ENCODE measurements around the gene HOXC4. TPM values are rescaled to one million over a fixed set of nuclear protein-coding genes. Genes with fewer than 3 reads are reported as not detected.
"Not testable (repeated sequence)": the region's sequence is repeated elsewhere in the genome, so short reads cannot be mapped to it uniquely, and the experiment has no call there.

Gene HOXC4
- polyA plus RNA-seq, 4 donors: 36.1 to 74.3 (median 62.0) TPM

GRCh38 chr12:54039417-54040147 is 14.1 kb upstream of the HOXC4 start:
- DNase-seq (ENCODE audit: low read depth in 4 of 4, low spot score in 2 of 4): no peak

GRCh38 chr12:54040148-54040494 is 13.5 kb upstream of the HOXC4 start:
- DNase-seq (ENCODE audit: low read depth in 4 of 4, low spot score in 2 of 4): no peak

GRCh38 chr12:54040648-54041047 is 13.0 kb upstream of the HOXC4 start:
- DNase-seq (ENCODE audit: low read depth in 4 of 4, low spot score in 2 of 4): no peak

GRCh38 chr12:54041097-54041690 is 12.4 kb upstream of the HOXC4 start:
- DNase-seq (ENCODE audit: low read depth in 4 of 4, low spot score in 2 of 4): no peak

GRCh38 chr12:54042033-54042432 is 11.6 kb upstream of the HOXC4 start:
- DNase-seq (ENCODE audit: low read depth in 4 of 4, low spot score in 2 of 4): not testable (repeated sequence)

GRCh38 chr12:54042970-54043853 is 10.4 kb upstream of the HOXC4 start:
- peak in 2 of 4 donors; percentile 58 to 75 for DNase-seq (ENCODE audit: low read depth in 4 of 4, low spot score in 2 of 4)

GRCh38 chr12:54044425-54045103 is 9.1 kb upstream of the HOXC4 start:
- peak in 1 of 4 donors; percentile 4 for DNase-seq (ENCODE audit: low read depth in 4 of 4, low spot score in 2 of 4)

GRCh38 chr12:54045401-54045800 is 8.2 kb upstream of the HOXC4 start:
- no peak for DNase-seq (ENCODE audit: low read depth in 4 of 4, low spot score in 2 of 4)

GRCh38 chr12:54045868-54046521 is 7.6 kb upstream of the HOXC4 start:
- DNase-seq (ENCODE audit: low read depth in 4 of 4, low spot score in 2 of 4): peak in 2 of 4 donors; percentile 8 to 39

GRCh38 chr12:54046809-54047159 is 6.9 kb upstream of the HOXC4 start:
- DNase-seq (ENCODE audit: low read depth in 4 of 4, low spot score in 2 of 4): peak in 3 of 4 donors; percentile 18 to 36 (median 24)

- peak in 3 of 4 donors; percentile 24 to 52 (median 45) for DNase-seq (ENCODE audit: low read depth in 4 of 4, low spot score in 2 of 4)
Observed at GRCh38 chr12:54047160-54047963, 6.3 kb upstream of the HOXC4 start.

- DNase-seq (ENCODE audit: low read depth in 4 of 4, low spot score in 2 of 4): no peak
Observed at GRCh38 chr12:54047964-54048303, 5.7 kb upstream of the HOXC4 start.

GRCh38 chr12:54048406-54049093 is 5.1 kb upstream of the HOXC4 start:
- DNase-seq (ENCODE audit: low read depth in 4 of 4, low spot score in 2 of 4): no peak

- no peak for DNase-seq (ENCODE audit: low read depth in 4 of 4, low spot score in 2 of 4)
Observed at GRCh38 chr12:54049108-54049507, 4.5 kb upstream of the HOXC4 start.

GRCh38 chr12:54050482-54050810 is 3.2 kb upstream of the HOXC4 start:
- DNase-seq (ENCODE audit: low read depth in 4 of 4, low spot score in 2 of 4): no peak

- no peak for DNase-seq (ENCODE audit: low read depth in 4 of 4, low spot score in 2 of 4)
Observed at GRCh38 chr12:54051026-54051842, 2.4 kb upstream of the HOXC4 start.

GRCh38 chr12:54051874-54052437 is 1.7 kb upstream of the HOXC4 start:
- DNase-seq (ENCODE audit: low read depth in 4 of 4, low spot score in 2 of 4): peak in 2 of 4 donors; percentile 69 to 83

- no peak for DNase-seq (ENCODE audit: low read depth in 4 of 4, low spot score in 2 of 4)
Observed at GRCh38 chr12:54052438-54053002, 1.1 kb upstream of the HOXC4 start.

Measured in left renal cortex interstitium (tissue), 4 donors.